HT-29 (cell line): Measurements from ENCODE around the gene ASIC1. TPM values are rescaled to one million over a fixed set of nuclear protein-coding genes. Genes with fewer than 3 reads are reported as not detected.

Experiments used
- total RNA-seq: library from RNA; depleted of rRNA; stranded (reverse); fragments of >200 nt; shearing (Covaris generic); gene quantifications from 2 replicates; pipeline ENCODE4 v1.2.3, GENCODE V29; 2014; rRNA removed

Gene ASIC1
- total RNA-seq, 1 experiment from 2014 or later = 6.7 TPM

Other genes with a start within 250 kb of the ASIC1 start
- gene NCKAP5L, start 229.2 kb upstream of the ASIC1 start, total RNA-seq = 16.4 and 19.3 TPM in 2 replicates
- gene BCDIN3D, start 214.5 kb upstream of the ASIC1 start, total RNA-seq = 2.5 and 2.9 TPM in 2 replicates
- 0.58 and 0.63 TPM in 2 replicates for gene FAIM2, start 153.7 kb upstream of the ASIC1 start, total RNA-seq
- 0.10 and 0.21 TPM in 2 replicates for gene AQP2, start 106.9 kb upstream of the ASIC1 start, total RNA-seq
- gene AQP5, start 95.7 kb upstream of the ASIC1 start, total RNA-seq = 109 and 110 TPM in 2 replicates
- 1.8 and 2.0 TPM in 2 replicates for gene AQP6, start 84.6 kb upstream of the ASIC1 start, total RNA-seq
- gene RACGAP1, start 32.1 kb upstream of the ASIC1 start, total RNA-seq = 51.6 and 55.9 TPM in 2 replicates
- 74.8 and 90.4 TPM in 2 replicates for gene SMARCD1, start 27.7 kb downstream of the ASIC1 start, total RNA-seq
- 8.0 and 9.5 TPM in 2 replicates for gene GPD1, start 46.4 kb downstream of the ASIC1 start, total RNA-seq
- 85.6 and 98.6 TPM in 2 replicates for gene COX14, start 54.6 kb downstream of the ASIC1 start, total RNA-seq
- gene CERS5, start 109.8 kb downstream of the ASIC1 start, total RNA-seq = 13.9 and 20.5 TPM in 2 replicates
- gene LIMA1, start 225.9 kb downstream of the ASIC1 start, total RNA-seq = 81.4 and 91.1 TPM in 2 replicates